Measurements from ENCODE around the gene CARNS1. TPM values are rescaled to one million over a fixed set of nuclear protein-coding genes. Genes with fewer than 3 reads are reported as not detected.

The CARNS1 gene
- total RNA-seq, 3 donors from 2014 or later: 0.16 to 4.2 (median 0.66) TPM

- no peak for DNase-seq (ENCODE audit: low spot score in 2 of 2)
- H3K9me3 ChIP-seq: no peaks in the 10 kb centered on the region
- no peaks in the 10 kb centered on the region for H3K27me3 ChIP-seq
- TF ChIP-seq CTCF (IDR thresholded peaks at IDR 0.05) (no peak), POLR2A (IDR thresholded peaks at IDR 0.05) (no peak), POLR2AphosphoS5 (IDR thresholded peaks at IDR 0.05) (no peak)
- H3K27ac ChIP-seq: peak overlapping the region; percentile 78 to 84
- intact Hi-C loops (cut with DNase I; ENCODE audit: low total_unique reads): loop anchor here (5.0 to 10.0 kb wide), 2 partner anchors 34 to 114 kb away; partner anchors contain the start of genes CDK2AP2 and PITPNM1
- H3K36me3 ChIP-seq: no peaks in the 10 kb centered on the region
- H3K4me3 ChIP-seq: peak overlapping the region; percentile 74 to 98 (median 93)
- peaks cover 4% of the 10 kb centered on the region in 2 donors for H3K4me1 ChIP-seq
Observed at GRCh38 chr11:67390947-67391303, 24.6 kb upstream of the CARNS1 start.

- no peaks in the 10 kb centered on the region for H3K9me3 ChIP-seq
- H3K27ac ChIP-seq: peak within 1 kb of the TSS; percentile 78 to 84
Observed at GRCh38 chr11:67391304-67392182, 23.9 kb upstream of the CARNS1 start, which contains the start of gene RAD9A. Gene RAD9A, plus strand, starts transcription at chr11:67391986. Its CDS starts 59 bp downstream, at chr11:67392045.

GRCh38 chr11:67392183-67392715 lies 23.2 kb upstream of the CARNS1 start:
- no peak for TF ChIP-seq POLR2A (IDR thresholded peaks at IDR 0.05)
- no peak for TF ChIP-seq CTCF (IDR thresholded peaks at IDR 0.05)
- TF ChIP-seq POLR2AphosphoS5 (IDR thresholded peaks at IDR 0.05): no peak
- H3K27me3 ChIP-seq: no peaks in the 10 kb centered on the region
- peaks cover 4% of the 10 kb centered on the region in 2 donors for H3K4me1 ChIP-seq
- DNase-seq (ENCODE audit: low spot score in 2 of 2): no peak
- peak overlapping the region; percentile 74 to 98 (median 93) for H3K4me3 ChIP-seq
- no peaks in the 10 kb centered on the region for H3K9me3 ChIP-seq
- intact Hi-C loops (cut with DNase I; ENCODE audit: low total_unique reads): loop anchor here (5.0 to 10.0 kb wide), 2 partner anchors 35 to 113 kb away; partner anchors contain the start of genes CDK2AP2 and PITPNM1
- peak overlapping the region; percentile 78 to 84 for H3K27ac ChIP-seq
- no peaks in the 10 kb centered on the region for H3K36me3 ChIP-seq

More at GRCh38 chr11:67391304-67392182, 23.9 kb upstream of the CARNS1 start, which contains the start of gene RAD9A:
- no peaks in the 10 kb centered on the region for H3K36me3 ChIP-seq
- intact Hi-C loops (cut with DNase I; ENCODE audit: low total_unique reads): loop anchor here (5.0 to 10.0 kb wide), 2 partner anchors 34 to 113 kb away; partner anchors contain the start of genes CDK2AP2 and PITPNM1
- H3K4me1 ChIP-seq: peaks cover 4% of the 10 kb centered on the region in 2 donors
- DNase-seq (ENCODE audit: low spot score in 2 of 2): peak; percentile 95
- TF ChIP-seq POLR2AphosphoS5 (IDR thresholded peaks at IDR 0.05) (peak; percentile 82 to 92 (median 86)), CTCF (IDR thresholded peaks at IDR 0.05) (peak in 1 of 3 donors; percentile 7), POLR2A (IDR thresholded peaks at IDR 0.05) (peak; percentile 36)
- peak within 1 kb of the TSS; percentile 74 to 98 (median 93) for H3K4me3 ChIP-seq
- H3K27me3 ChIP-seq: no peaks in the 10 kb centered on the region

GRCh38 chr11:67393437-67393836 lies 22.0 kb upstream of the CARNS1 start:
- no peak for TF ChIP-seq CTCF (IDR thresholded peaks at IDR 0.05)
- TF ChIP-seq POLR2A (IDR thresholded peaks at IDR 0.05): no peak
- TF ChIP-seq POLR2AphosphoS5 (IDR thresholded peaks at IDR 0.05): no peak
- Histone ChIP-seq H3K4me1 (peaks cover 4% of the 10 kb centered on the region in 2 donors), H3K4me3 (no peak overlapping the region), H3K36me3 (no peaks in the 10 kb centered on the region), H3K9me3 (no peaks in the 10 kb centered on the region), H3K27ac (no peak overlapping the region), H3K27me3 (no peaks in the 10 kb centered on the region)
- intact Hi-C loops (cut with DNase I; ENCODE audit: low total_unique reads): loop anchor here (5.0 to 10.0 kb wide), 2 partner anchors 36 to 111 kb away; partner anchors contain the start of genes CDK2AP2 and PITPNM1
- no peak for DNase-seq (ENCODE audit: low spot score in 2 of 2)

All from breast epithelium (tissue), 4 donors.